HG03432 (cell line): ENCODE measurements around the gene PAQR6.
A peak's percentile ranks its signal among the peaks of the same experiment; 100 is the strongest.

ENCODE experiments used
- ATAC-seq: cut with Tn5 transposase; IDR thresholded peaks from one replicate; pipeline ENCODE4 v1.9.1; 2021; ENCODE audit warnings: mild to moderate bottlenecking, moderate library complexity; ENCODE audit not compliant: unreplicated experiment

The PAQR6 gene, protein sequence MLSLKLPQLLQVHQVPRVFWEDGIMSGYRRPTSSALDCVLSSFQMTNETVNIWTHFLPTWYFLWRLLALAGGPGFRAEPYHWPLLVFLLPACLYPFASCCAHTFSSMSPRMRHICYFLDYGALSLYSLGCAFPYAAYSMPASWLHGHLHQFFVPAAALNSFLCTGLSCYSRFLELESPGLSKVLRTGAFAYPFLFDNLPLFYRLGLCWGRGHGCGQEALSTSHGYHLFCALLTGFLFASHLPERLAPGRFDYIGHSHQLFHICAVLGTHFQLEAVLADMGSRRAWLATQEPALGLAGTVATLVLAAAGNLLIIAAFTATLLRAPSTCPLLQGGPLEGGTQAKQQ

DNA sequence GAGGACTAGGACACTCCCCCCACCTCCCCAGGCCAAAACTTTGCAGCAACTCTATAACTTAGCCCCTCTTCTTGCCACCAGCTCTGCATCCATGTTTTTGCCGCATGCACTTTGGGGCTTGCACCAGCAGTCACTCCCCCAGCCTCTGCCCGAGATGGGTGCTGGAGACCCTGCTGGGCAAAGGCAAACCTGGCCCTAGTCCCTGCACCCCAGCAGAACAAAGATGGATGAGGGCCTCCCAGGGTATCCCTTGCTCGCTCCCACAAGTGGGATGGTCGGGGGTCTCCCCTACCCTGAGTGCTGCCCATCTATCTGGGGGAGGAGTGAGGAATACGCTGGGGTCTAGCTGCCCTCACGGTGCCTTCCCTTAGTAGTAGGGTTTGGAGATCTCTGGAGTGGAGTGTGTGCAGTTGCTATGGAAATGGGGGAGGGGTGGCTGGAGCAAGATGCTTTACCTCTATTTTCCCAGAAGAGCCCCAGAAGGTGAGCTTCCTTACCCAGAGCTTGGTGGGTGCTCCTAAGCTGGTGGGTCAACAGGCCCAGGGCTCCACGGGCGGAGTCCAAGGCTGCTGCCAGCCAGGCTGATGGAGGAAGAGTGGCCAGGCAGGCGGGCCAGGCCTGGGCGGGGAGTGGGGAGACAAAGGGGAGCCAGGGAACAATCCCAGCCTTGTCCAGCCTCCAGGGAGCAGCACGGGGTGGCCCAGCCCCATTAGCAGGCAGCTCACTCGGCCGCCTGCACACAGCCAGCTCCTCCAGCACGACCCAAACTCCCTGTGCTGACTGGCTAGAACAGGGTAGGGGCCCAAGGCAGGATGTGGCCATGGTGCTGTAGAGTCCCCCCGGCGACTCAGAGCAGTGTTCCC lies at the start of gene PAQR6:
PAQR6 (minus strand) TSS at position 597 of the 863 bp plus-strand sequence. CDS start 1,325 bp downstream, outside the sequence.
- ATAC-seq, result no peak

GRCh38 chr1:156295391-156295947 lies 47.6 kb upstream of the PAQR6 start, which contains the start of gene GLMP:
GLMP (minus strand) TSS chr1:156295679; CDS start chr1:156295645, 34 bp downstream.
- ATAC-seq, result peak; percentile 62

GRCh38 chr1:156293895-156294294 lies 46.0 kb upstream of the PAQR6 start:
- ATAC-seq, result no peak

GRCh38 chr1:156293098-156293434 lies 45.2 kb upstream of the PAQR6 start:
- no peak for ATAC-seq

GRCh38 chr1:156291226-156292061 lies 43.6 kb upstream of the PAQR6 start:
- no peak for ATAC-seq

- no peak for ATAC-seq
Measured at GRCh38 chr1:156289857-156290256, 42.0 kb upstream of the PAQR6 start.

DNA sequence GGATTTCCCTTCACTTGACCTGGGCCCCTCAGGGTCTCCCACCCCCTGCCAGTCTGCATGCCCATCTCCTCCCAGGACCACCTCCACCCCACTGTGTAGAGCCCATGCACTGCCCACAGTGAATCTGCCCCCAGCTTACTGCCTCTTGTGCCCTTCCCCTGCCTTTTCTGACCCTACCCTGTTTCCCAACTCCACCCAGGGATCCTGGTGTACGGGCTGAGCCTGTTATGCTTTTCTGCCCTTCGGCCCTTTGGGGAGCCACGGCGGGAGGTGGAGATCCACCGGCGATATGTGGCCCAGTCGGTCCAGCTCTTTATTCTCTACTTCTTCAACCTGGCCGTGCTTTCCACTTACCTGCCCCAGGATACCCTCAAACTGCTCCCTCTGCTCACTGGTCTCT lies 38.2 kb upstream of the PAQR6 start:
- no peak for ATAC-seq

DNA sequence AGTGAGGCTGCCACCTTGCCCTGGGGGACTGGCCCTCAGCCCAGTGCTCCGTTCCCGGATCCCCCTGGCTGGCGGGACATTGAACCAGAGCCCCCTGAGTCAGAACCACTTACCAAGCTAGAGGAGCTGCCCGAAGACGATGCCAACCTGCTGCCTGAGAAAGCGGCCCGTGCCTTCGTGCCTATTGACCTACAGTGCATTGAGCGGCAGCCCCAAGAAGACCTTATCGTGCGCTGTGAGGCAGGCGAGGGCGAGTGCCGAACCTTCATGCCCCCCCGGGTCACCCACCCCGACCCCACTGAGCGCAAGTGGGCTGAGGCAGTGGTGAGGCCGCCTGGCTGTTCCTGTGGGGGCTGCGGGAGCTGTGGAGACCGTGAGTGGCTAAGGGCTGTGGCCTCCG lies 37.6 kb upstream of the PAQR6 start:
- no peak for ATAC-seq

DNA sequence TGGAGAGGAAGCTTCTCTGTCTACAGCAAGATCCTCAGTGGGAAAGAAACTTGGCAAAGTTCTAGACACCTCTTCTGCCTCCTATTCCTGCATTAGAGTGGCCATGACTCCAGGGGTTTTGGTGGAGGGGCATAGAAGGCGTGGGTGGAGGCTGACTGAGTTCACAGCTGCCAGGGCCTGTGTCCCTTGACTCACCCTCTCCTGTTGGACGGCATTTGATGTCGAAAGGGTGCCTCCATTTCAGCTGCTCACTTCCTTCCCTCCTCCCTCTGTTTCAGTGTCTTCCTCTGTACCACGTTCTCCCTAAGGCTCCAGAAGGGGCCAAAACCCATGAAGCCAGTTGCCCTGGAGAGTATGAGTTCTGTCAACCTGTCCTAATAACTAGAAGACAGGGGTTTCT lies 36.9 kb upstream of the PAQR6 start:
- ATAC-seq, result no peak

GRCh38 chr1:156284112-156284511 lies 36.3 kb upstream of the PAQR6 start, which contains the start of gene TMEM79:
TMEM79 (plus strand) TSS chr1:156284325; CDS start chr1:156285227, 902 bp downstream.
- no peak for ATAC-seq

- ATAC-seq, result no peak
Measured at GRCh38 chr1:156283521-156283920, 35.7 kb upstream of the PAQR6 start.

DNA sequence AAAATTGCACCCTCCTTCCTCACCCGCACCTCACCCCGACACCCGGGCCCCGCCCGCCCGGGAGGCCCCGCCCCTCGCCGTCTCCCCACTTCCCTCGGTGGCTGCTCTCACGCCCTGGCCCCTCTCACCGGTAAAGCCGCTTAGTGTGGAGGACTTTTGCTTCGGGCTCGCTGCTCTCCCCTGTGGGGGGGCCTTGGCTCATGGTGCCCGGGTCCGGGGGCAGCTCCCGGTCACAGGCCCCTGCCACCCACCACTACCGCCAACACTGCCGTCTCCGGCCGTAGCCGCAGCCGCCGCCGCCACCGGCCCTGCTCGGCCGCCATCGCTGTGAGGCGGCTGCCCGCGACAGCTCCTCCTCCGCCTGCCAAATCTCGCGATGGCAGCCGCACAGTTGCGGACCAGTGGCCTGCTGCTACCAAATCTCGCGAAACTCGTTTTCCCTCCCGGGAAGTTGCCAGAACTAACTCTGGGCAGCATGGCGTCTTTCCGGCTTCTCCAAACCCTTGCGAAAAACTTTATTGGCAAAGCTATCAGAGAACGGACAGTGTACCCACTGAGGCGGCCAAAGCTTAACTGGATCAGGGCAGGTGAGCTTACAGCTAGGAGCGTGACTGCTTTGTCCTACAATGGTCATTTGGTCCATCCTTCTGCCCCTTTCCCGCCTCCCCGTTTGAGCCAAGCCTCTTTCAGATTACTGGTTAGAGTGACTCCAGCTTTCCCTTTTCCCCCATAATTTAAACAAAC lies 34.8 kb upstream of the PAQR6 start, which contains the start of gene SMG5:
SMG5 (minus strand) TSS at position 347 of the 744 bp plus-strand sequence; CDS start at position 202, 145 bp downstream.
- peak; percentile 79 for ATAC-seq

- peak; percentile 19 for ATAC-seq
Measured at GRCh38 chr1:156281693-156282478, 34.0 kb upstream of the PAQR6 start.

GRCh38 chr1:156281281-156281680 lies 33.4 kb upstream of the PAQR6 start:
- peak; percentile 42 for ATAC-seq

DNA sequence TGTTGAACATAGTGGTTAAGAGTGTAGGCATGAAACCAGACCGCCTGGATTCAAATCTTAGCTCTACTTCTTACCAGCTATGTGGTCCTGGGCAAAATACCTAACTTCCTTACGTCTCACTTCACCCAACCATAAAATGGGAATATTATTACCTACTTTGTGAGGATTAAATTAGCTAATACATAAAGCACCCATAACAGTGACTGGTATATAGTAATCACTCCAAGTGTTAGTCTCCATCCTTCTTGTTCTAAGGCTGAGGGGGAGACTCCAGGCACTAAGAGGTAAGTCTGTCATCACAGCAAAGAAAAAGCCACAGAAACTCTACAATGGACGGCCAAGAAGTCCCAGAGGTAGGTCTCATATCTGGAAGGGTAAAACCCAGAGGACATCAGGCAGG lies 32.0 kb upstream of the PAQR6 start:
- ATAC-seq, result no peak

- ATAC-seq, result no peak
Measured at GRCh38 chr1:156276966-156277381, 29.1 kb upstream of the PAQR6 start.

- ATAC-seq, result no peak
Measured at GRCh38 chr1:156276532-156276931, 28.7 kb upstream of the PAQR6 start.

DNA sequence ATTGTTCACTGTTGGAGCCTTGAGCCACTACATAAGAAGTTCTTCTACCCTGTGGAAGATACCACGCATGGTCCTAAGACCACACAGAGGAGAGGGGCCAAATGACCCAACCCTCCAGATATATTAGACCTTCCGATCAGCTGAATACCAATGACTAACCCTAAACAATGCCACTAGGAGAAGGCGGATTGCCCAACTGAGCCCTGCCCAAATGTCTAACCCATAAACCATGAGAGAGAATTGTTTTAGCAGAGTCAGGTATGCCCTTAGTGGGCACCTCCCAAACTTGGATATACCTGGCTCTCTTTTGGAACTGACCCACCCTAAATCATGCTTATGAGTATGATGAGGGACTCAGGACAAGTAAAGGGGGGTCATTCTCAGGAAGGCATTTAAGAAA lies 22.5 kb upstream of the PAQR6 start:
- ATAC-seq, result no peak

- no peak for ATAC-seq
Measured at GRCh38 chr1:156268336-156268735, 20.5 kb upstream of the PAQR6 start.
